Smooth muscle cell (in vitro differentiated cells): Measurements from ENCODE around the gene TLL2. TPM values are rescaled to one million over a fixed set of nuclear protein-coding genes. Genes with fewer than 3 reads are reported as not detected.

Source experiments
- DNase-seq: peaks from one replicate; lab custom pipeline; 2025; ENCODE audit not compliant: unreplicated experiment; lab: John Stamatoyannopoulos, UW
- H2AFZ ChIP-seq: fragments of 200-600 bp; sonication (generic); 2 replicates; pipeline ENCODE4 v1.6.0; 2016; ENCODE audit warnings: antibody characterized with exemption, low read depth, mild to moderate bottlenecking
- H3F3A ChIP-seq: fragments of 200-600 bp; sonication (generic); 2 replicates; pipeline ENCODE4 v1.6.0; 2017; ENCODE audit warnings: antibody characterized with exemption, low read depth
- H3K27ac ChIP-seq: fragments of 200-600 bp; sonication (generic); 2 replicates; pipeline ENCODE4 v1.5.1; 2016; ENCODE audit warnings: low read depth, mild to moderate bottlenecking
- H3K27me3 ChIP-seq: fragments of 200-600 bp; sonication (generic); 2 replicates; pipeline ENCODE4 v1.6.1; 2016; ENCODE audit warnings: low read depth, mild to moderate bottlenecking
- H3K36me3 ChIP-seq: fragments of 200-600 bp; sonication (generic); 2 replicates; pipeline ENCODE4 v1.5.1; 2016; ENCODE audit warnings: low read depth
- H3K4me1 ChIP-seq: fragments of 200-600 bp; sonication (generic); 2 replicates; pipeline ENCODE4 v1.5.1; 2016; ENCODE audit warnings: low read depth
- H3K4me2 ChIP-seq: fragments of 200-600 bp; sonication (generic); 2 replicates; pipeline ENCODE4 v1.6.0; 2016; ENCODE audit warnings: mild to moderate bottlenecking
- H3K4me3 ChIP-seq: fragments of 200-600 bp; sonication (generic); 2 replicates; pipeline ENCODE4 v1.5.1; 2016; ENCODE audit warnings: mild to moderate bottlenecking
- H3K79me2 ChIP-seq: fragments of 200-600 bp; sonication (generic); 2 replicates; pipeline ENCODE4 v1.6.0; 2016; ENCODE audit warnings: low read depth, mild to moderate bottlenecking
- H3K9ac ChIP-seq: fragments of 200-600 bp; sonication (generic); 2 replicates; pipeline ENCODE4 v1.6.0; 2016; ENCODE audit warnings: low read depth
- H3K9me3 ChIP-seq: fragments of 200-600 bp; sonication (generic); replicated peaks from 2 replicates; pipeline ENCODE4 v1.5.1; 2016; ENCODE audit warnings: low read depth
- H4K20me1 ChIP-seq: fragments of 200-600 bp; sonication (generic); 2 replicates; pipeline ENCODE4 v1.6.0; 2016; ENCODE audit warnings: low read depth
- WGBS: methylation state at CpG from one replicate; pipeline ENCODE4 v1.1.7; 2016; ENCODE audit warnings: low lambda C conversion rate; 5-methylcytosine and 5-hydroxymethylcytosine counted together
- polyA plus RNA-seq: library from polyadenylated mRNA; unstranded; fragments of >200 nt; fragmentation: Nextera tagmentation; extraction: Ambion mirVana; gene quantifications from 2 replicates; pipeline ENCODE4 v1.2.1, GENCODE V29; 2016
- total RNA-seq: library from RNA; depleted of rRNA; stranded (reverse); fragments of >200 nt; gene quantifications from 2 replicates; pipeline ENCODE4 v1.2.3, GENCODE V29; 2014
- TF ChIP-seq, protein P1 (sequence below): fragments of 200-600 bp; sonication (generic); IDR thresholded peaks from 2 replicates; pipeline ENCODE4 v1.5.1; 2017; ENCODE audit warnings: borderline replicate concordance, mild to moderate bottlenecking, antibody characterized with exemption; ENCODE audit not compliant: insufficient read depth, poor library complexity, severe bottlenecking

Gene TLL2
- total and polyA plus RNA-seq, 2 experiments from 2014 or later, result 0.18 TPM; not detected in 1

DNA sequence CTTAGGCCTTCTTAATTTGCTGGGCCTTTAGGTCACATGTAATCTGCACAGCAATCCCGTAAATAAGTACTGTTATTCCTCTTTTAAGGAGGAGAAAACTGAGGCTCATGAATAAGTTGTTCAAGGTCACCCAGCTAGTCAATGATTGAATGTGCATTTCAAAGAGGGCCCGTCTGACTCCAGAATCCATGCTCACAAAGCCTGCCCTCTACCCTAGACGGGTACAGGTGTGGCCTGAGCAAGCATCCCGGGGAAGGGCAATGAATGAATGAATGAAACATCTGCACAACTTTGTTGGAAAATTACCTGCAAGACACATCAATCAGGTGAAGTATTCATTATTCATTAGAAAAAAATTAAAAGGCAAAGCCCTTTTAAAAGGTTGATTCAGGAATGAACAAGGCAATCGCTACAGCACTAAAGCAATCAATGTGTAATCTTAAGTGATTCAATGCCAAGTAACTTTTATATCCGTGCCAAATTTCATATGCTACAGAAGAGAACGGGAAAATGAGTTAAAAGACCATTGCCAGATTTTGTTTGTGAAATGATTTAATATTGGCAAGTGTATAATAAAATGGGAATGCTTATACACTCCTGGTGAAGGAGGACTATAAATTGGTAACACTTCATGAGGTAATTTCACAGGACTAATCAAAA is 61.1 kb downstream of the TLL2 start:
- Histone ChIP-seq H3K27ac (no peak overlapping the region), H3F3A (no peaks in the 10 kb centered on the region), H3K4me2 (no peak overlapping the region), H3K27me3 (peaks cover 4% of the 10 kb centered on the region), H3K4me1 (peaks cover 12% of the 10 kb centered on the region), H2AFZ (no peak overlapping the region), H3K9ac (no peak overlapping the region), H3K79me2 (no peaks in the 10 kb centered on the region), H3K4me3 (no peak overlapping the region), H4K20me1 (no peaks in the 10 kb centered on the region), H3K36me3 (no peaks in the 10 kb centered on the region), H3K9me3 (no peaks in the 10 kb centered on the region)
- no peak for DNase-seq
- TF ChIP-seq, protein P1, sequence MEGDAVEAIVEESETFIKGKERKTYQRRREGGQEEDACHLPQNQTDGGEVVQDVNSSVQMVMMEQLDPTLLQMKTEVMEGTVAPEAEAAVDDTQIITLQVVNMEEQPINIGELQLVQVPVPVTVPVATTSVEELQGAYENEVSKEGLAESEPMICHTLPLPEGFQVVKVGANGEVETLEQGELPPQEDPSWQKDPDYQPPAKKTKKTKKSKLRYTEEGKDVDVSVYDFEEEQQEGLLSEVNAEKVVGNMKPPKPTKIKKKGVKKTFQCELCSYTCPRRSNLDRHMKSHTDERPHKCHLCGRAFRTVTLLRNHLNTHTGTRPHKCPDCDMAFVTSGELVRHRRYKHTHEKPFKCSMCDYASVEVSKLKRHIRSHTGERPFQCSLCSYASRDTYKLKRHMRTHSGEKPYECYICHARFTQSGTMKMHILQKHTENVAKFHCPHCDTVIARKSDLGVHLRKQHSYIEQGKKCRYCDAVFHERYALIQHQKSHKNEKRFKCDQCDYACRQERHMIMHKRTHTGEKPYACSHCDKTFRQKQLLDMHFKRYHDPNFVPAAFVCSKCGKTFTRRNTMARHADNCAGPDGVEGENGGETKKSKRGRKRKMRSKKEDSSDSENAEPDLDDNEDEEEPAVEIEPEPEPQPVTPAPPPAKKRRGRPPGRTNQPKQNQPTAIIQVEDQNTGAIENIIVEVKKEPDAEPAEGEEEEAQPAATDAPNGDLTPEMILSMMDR, result no peak
- WGBS, result 82% methylated on average over 7 of the region's 7 CpGs

GRCh38 chr10:96450529-96451207 is 63.1 kb downstream of the TLL2 start:
- no peak overlapping the region for H3K4me3 ChIP-seq
- no peak overlapping the region for H3K27ac ChIP-seq
- H2AFZ ChIP-seq, result no peak overlapping the region
- no peak for DNase-seq
- no peaks in the 10 kb centered on the region for H3F3A ChIP-seq
- TF ChIP-seq, protein P1, result no peak
- H3K4me1 ChIP-seq, result peaks cover 12% of the 10 kb centered on the region
- H3K9ac ChIP-seq, result no peak overlapping the region
- peaks cover 4% of the 10 kb centered on the region for H3K27me3 ChIP-seq
- 37% methylated on average over 12 of the region's 12 CpGs for WGBS
- H4K20me1 ChIP-seq, result no peaks in the 10 kb centered on the region
- H3K4me2 ChIP-seq, result no peak overlapping the region
- H3K79me2 ChIP-seq, result no peaks in the 10 kb centered on the region
- H3K36me3 ChIP-seq, result no peaks in the 10 kb centered on the region
- no peaks in the 10 kb centered on the region for H3K9me3 ChIP-seq

DNA sequence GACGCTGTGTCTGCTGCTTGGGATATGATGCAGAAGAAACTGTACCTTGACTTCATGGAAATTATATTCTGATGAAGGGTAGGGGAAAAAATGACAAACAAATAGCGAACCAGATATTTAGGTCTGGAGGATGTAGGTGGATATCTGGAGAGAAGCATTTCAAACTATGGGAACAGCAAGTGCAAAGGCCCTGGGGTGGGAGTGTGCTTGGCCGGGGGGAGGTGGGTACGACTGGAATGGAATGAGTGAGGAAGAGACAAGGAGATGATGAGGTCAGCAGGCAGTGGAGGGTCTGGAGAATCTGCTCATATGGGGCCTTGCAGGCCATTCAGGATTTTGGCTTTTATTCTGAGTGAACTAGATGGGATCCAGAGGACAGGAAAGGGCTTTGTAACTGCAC is 65.2 kb downstream of the TLL2 start:
- TF ChIP-seq, protein P1, result no peak
- Histone ChIP-seq H3K36me3 (no peaks in the 10 kb centered on the region), H2AFZ (no peak overlapping the region), H3K4me1 (peaks cover 12% of the 10 kb centered on the region), H3F3A (no peaks in the 10 kb centered on the region), H3K4me2 (no peak overlapping the region), H3K4me3 (no peak overlapping the region), H3K27ac (no peak overlapping the region), H4K20me1 (no peaks in the 10 kb centered on the region), H3K9me3 (no peaks in the 10 kb centered on the region), H3K9ac (no peak overlapping the region), H3K79me2 (no peaks in the 10 kb centered on the region), H3K27me3 (peaks cover 4% of the 10 kb centered on the region)
- 84% methylated on average over 4 of the region's 4 CpGs for whole genome bisulfite sequencing
- DNase-seq, result no peak
